Mesendoderm (in vitro differentiated cells): ENCODE data around the gene MAU2.

Experiments
- DNase-seq: peaks from one replicate; pipeline ENCODE4 v3.0.0; 2013
- H2AK5ac ChIP-seq: 2 replicates; pipeline ENCODE4 v1.6.1; 2013; ENCODE audit warnings: low read length, inconsistent platforms
- H2BK120ac ChIP-seq: 2 replicates; pipeline ENCODE4 v1.6.1; 2013; ENCODE audit warnings: low read depth, mild to moderate bottlenecking, low read length, moderate library complexity, mixed read lengths
- H2BK15ac ChIP-seq: replicated peaks from 2 replicates; pipeline ENCODE4 v1.6.1; 2013; ENCODE audit warnings: low read depth, mild to moderate bottlenecking, moderate library complexity
- H2BK5ac ChIP-seq: 2 replicates; pipeline ENCODE4 v1.6.1; 2013; ENCODE audit warnings: low read length, inconsistent platforms
- H3K18ac ChIP-seq: 2 replicates; pipeline ENCODE4 v1.6.1; 2013; ENCODE audit warnings: mild to moderate bottlenecking, low read length, mixed read lengths
- H3K23ac ChIP-seq: one replicate; pipeline ENCODE4 v1.6.1; 2013; ENCODE audit warnings: low read length
- H3K27ac ChIP-seq: 2 replicates; pipeline ENCODE4 v1.5.1; 2013; ENCODE audit warnings: low read depth, mild to moderate bottlenecking, inconsistent platforms, low read length, moderate library complexity
- H3K27me3 ChIP-seq: 2 replicates; pipeline ENCODE4 v1.6.1; 2013; ENCODE audit warnings: low read length, control low read depth, mild to moderate bottlenecking, inconsistent platforms; ENCODE audit not compliant: insufficient read depth, poor library complexity
- H3K36me3 ChIP-seq: 2 replicates; pipeline ENCODE4 v1.6.1; 2013; ENCODE audit warnings: low read length, inconsistent platforms; ENCODE audit not compliant: control insufficient read depth, insufficient read depth
- H3K4ac ChIP-seq: one replicate; pipeline ENCODE4 v1.6.1; 2013; ENCODE audit warnings: low read depth, mild to moderate bottlenecking, low read length, moderate library complexity
- H3K4me1 ChIP-seq: 2 replicates; pipeline ENCODE4 v1.6.1; 2013; ENCODE audit warnings: low read depth, low read length, inconsistent platforms; ENCODE audit not compliant: control insufficient read depth
- H3K4me2 ChIP-seq: 2 replicates; pipeline ENCODE4 v1.6.1; 2013; ENCODE audit warnings: low read length
- H3K4me3 ChIP-seq: 2 replicates; pipeline ENCODE4 v1.5.1; 2013; ENCODE audit warnings: mild to moderate bottlenecking, low read length
- H3K56ac ChIP-seq: one replicate; pipeline ENCODE4 v1.6.1; 2013; ENCODE audit warnings: low read length
- H3K79me1 ChIP-seq: 2 replicates; pipeline ENCODE4 v1.6.1; 2013; ENCODE audit warnings: low read length, inconsistent platforms
- H3K79me2 ChIP-seq: 2 replicates; pipeline ENCODE4 v1.6.1; 2013; ENCODE audit warnings: mild to moderate bottlenecking, low read length; ENCODE audit not compliant: control insufficient read depth, insufficient read depth
- H3K9ac ChIP-seq: 2 replicates; pipeline ENCODE4 v1.6.1; 2013; ENCODE audit warnings: low read length, inconsistent platforms
- H4K5ac ChIP-seq: one replicate; pipeline ENCODE4 v1.6.1; 2013; ENCODE audit warnings: low read length
- H4K8ac ChIP-seq: one replicate; pipeline ENCODE4 v1.6.1; 2013; ENCODE audit warnings: low read depth, mild to moderate bottlenecking, control low read depth, low read length, moderate library complexity
- WGBS: extraction: QIAGEN DNeasy Blood & Tissue Kit; methylation state at CpG from one replicate; pipeline ENCODE4 v1.1.7; 2013; ENCODE audit warnings: low lambda C conversion rate, missing lambda C conversion rate; ENCODE audit not compliant: insufficient coverage; ENCODE audit errors: extremely low coverage; 5-methylcytosine and 5-hydroxymethylcytosine counted together

MAU2 gene

DNA sequence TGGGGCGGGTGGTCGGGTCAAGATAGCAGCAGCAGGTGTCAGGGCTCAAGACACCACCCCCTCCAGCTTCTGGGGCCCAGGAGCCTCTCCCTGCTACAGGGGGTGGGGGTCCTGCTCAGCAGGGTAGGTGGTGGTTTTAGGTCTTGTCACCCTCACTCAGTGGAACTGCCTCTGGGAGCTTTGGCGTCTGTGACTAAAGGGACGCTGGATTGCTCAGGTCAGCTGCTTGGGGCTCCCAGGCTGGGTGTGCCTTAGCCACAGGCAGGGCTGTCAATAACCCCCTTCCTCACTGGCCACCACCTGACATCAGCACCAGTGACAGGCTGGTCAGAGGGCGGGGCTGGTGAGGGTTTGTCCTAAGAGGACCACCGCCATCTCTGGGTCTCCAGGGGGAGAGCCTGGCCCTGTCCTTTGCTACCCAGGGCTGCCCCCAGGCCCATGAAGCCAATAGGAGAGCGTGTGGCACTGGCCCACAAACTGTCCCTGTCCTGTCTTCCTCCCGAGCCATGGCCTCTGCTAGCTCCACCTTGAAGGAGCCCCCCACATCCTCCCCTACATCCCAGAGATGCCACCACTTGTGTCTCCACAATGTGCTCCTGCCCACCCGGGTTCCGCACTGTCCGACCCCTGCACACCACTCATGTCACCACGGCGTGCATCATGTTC, 36.4 kb downstream of the MAU2 start:
- Histone ChIP-seq H3K79me2 (no peaks in the 10 kb centered on the region), H3K18ac (no peak overlapping the region), H4K8ac (no peak overlapping the region), H3K36me3 (peaks cover 3% of the 10 kb centered on the region), H2BK15ac (no peak overlapping the region), H2AK5ac (no peak overlapping the region), H3K27me3 (no peaks in the 10 kb centered on the region), H3K27ac (no peak overlapping the region), H4K5ac (no peak overlapping the region), H3K4me3 (no peak overlapping the region), H3K79me1 (no peaks in the 10 kb centered on the region), H3K4me1 (no peaks in the 10 kb centered on the region), H2BK120ac (no peak overlapping the region), H3K23ac (no peak overlapping the region), H3K4me2 (no peak overlapping the region), H3K56ac (no peak overlapping the region), H2BK5ac (no peak overlapping the region), H3K4ac (no peak overlapping the region), H3K9ac (no peak overlapping the region)
- no CpG with 5 or more reads among the region's 13 CpGs for WGBS
- no peak for DNase-seq

GRCh38 chr19:19361075-19361594, 40.5 kb downstream of the MAU2 start:
- no peak overlapping the region for H3K4ac ChIP-seq
- no peak overlapping the region for H2AK5ac ChIP-seq
- H3K79me2 ChIP-seq, result no peaks in the 10 kb centered on the region
- no peak overlapping the region for H4K8ac ChIP-seq
- H4K5ac ChIP-seq, result peak overlapping the region; percentile 97
- no peak overlapping the region for H2BK5ac ChIP-seq
- no peak overlapping the region for H2BK120ac ChIP-seq
- WGBS, result no CpG with 5 or more reads among the region's 14 CpGs
- peak overlapping the region; percentile 76 for H3K56ac ChIP-seq
- no peaks in the 10 kb centered on the region for H3K4me1 ChIP-seq
- no peaks in the 10 kb centered on the region for H3K27me3 ChIP-seq
- peak overlapping the region; percentile 32 for H3K9ac ChIP-seq
- H3K18ac ChIP-seq, result no peak overlapping the region
- H3K36me3 ChIP-seq, result no peaks in the 10 kb centered on the region
- no peak overlapping the region for H3K4me2 ChIP-seq
- H2BK15ac ChIP-seq, result no peak overlapping the region
- no peak overlapping the region for H3K27ac ChIP-seq
- peak; percentile 92 for DNase-seq
- no peaks in the 10 kb centered on the region for H3K79me1 ChIP-seq
- H3K4me3 ChIP-seq, result no peak overlapping the region
- H3K23ac ChIP-seq, result no peak overlapping the region

DNA sequence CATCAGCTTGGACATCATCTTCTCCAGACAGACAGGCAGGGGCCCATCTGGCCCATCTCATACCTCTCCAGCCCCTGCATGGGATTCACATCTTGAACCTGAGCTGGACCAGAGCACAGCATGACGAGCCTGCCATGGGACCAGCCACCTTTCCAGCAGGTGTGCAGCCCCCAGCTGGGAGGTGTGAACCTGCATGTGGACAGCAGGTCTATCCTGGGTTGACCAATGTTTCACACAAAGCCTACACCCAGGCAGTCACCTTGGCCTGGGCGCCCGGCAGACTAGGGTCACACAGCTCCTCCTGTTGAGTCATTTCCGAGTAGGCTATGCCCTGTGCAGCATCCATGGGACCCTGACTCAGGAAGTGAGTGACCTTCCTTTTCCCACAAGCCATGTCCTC, 41.4 kb downstream of the MAU2 start:
- no peak overlapping the region for H3K27ac ChIP-seq
- H4K5ac ChIP-seq, result no peak overlapping the region
- H3K23ac ChIP-seq, result no peak overlapping the region
- H3K79me2 ChIP-seq, result no peaks in the 10 kb centered on the region
- WGBS, result no CpG with 5 or more reads among the region's 4 CpGs
- H4K8ac ChIP-seq, result no peak overlapping the region
- no peak overlapping the region for H3K9ac ChIP-seq
- H3K4me1 ChIP-seq, result no peaks in the 10 kb centered on the region
- no peak overlapping the region for H3K4ac ChIP-seq
- H3K36me3 ChIP-seq, result no peaks in the 10 kb centered on the region
- H2BK15ac ChIP-seq, result no peak overlapping the region
- H2BK120ac ChIP-seq, result no peak overlapping the region
- H3K18ac ChIP-seq, result no peak overlapping the region
- no peak for DNase-seq
- H3K79me1 ChIP-seq, result no peaks in the 10 kb centered on the region
- H3K27me3 ChIP-seq, result no peaks in the 10 kb centered on the region
- no peak overlapping the region for H3K4me2 ChIP-seq
- H3K4me3 ChIP-seq, result no peak overlapping the region
- no peak overlapping the region for H3K56ac ChIP-seq
- no peak overlapping the region for H2BK5ac ChIP-seq
- no peak overlapping the region for H2AK5ac ChIP-seq

DNA sequence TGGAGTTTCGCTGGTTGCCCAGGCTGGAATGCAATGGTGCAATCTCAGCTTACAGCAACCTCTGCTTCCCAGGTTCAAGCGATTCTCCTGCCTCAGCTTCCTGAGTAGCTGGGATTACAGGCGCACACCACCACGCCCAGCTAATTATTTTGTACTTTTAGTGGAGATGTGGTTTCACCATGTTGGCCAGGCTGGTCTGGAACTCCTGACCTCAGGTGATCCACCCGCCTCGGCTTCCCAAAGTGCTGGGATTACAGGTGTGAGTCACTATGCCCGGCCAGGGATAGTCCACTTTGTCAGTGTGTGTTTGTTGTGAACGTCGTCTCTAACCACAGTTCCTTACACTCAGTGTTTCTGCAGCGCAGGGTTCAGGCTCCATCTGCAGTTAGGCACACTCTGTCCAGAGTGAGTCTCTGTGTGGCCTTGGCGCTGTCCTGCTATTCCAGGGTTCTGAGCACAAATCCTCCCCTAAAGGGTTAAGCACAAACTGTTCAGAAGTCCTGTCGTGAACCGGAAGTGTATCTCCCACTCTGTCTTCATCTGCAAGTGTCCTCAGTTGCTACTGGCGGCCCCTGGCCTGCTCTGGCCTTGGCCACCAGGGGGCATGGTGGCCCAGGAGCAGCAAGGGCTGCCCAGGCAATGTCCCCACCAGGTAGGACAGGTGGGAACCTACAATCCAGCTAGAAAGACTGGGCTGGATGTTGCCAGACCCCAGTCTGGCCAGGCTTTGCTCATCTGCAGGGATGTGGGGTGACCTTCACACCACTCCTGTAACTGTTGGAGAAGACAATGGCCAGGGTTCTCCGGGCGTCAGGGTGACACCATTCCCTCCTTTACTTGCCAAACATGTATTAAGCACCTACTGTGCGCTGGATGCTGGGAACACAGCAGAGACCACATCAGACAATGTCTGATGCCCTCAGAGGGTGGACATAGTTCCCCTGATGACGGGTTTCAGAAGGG, 46.1 kb downstream of the MAU2 start:
- H3K79me2 ChIP-seq, result no peaks in the 10 kb centered on the region
- H3K56ac ChIP-seq, result peak overlapping the region; percentile 88
- peak; percentile 94 for DNase-seq
- no peak overlapping the region for H3K23ac ChIP-seq
- H3K4me1 ChIP-seq, result no peaks in the 10 kb centered on the region
- H2AK5ac ChIP-seq, result no peak overlapping the region
- no peak overlapping the region for H4K5ac ChIP-seq
- no peak overlapping the region for H3K9ac ChIP-seq
- H2BK120ac ChIP-seq, result no peak overlapping the region
- H3K18ac ChIP-seq, result no peak overlapping the region
- no peak overlapping the region for H3K27ac ChIP-seq
- no peak overlapping the region for H2BK15ac ChIP-seq
- H3K4me2 ChIP-seq, result no peak overlapping the region
- H3K36me3 ChIP-seq, result no peaks in the 10 kb centered on the region
- H4K8ac ChIP-seq, result no peak overlapping the region
- H3K4ac ChIP-seq, result no peak overlapping the region
- no peak overlapping the region for H2BK5ac ChIP-seq
- no peaks in the 10 kb centered on the region for H3K27me3 ChIP-seq
- no peaks in the 10 kb centered on the region for H3K79me1 ChIP-seq
- H3K4me3 ChIP-seq, result no peak overlapping the region
- no CpG with 5 or more reads among the region's 18 CpGs for WGBS

DNA sequence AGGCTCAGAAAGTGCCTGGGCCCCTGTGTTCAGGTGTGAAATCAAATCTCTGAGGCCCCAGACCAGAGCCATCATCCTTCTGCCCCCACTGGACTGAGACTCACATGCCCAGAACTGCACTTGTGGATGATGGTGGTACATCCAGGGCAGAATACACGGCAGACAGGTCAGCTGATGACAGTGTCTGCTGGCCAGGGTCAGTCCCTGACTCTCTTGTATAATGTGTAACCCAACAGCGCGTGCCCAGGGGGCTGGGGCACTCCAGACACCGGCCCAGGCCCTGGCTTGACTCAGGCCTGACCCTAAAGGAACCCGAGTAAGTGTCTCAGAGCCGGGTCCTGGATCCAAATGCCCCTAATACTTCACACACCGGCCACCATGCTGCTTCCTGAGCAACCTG, 47.5 kb downstream of the MAU2 start:
- no CpG with 5 or more reads among the region's 7 CpGs for WGBS
- DNase-seq, result no peak

More for the DNA sequence above, 47.5 kb downstream of the MAU2 start:
- Histone ChIP-seq H3K4me3 (no peak overlapping the region), H3K9ac (no peak overlapping the region), H2BK120ac (no peak overlapping the region), H3K56ac (no peak overlapping the region), H3K79me2 (no peaks in the 10 kb centered on the region), H3K79me1 (no peaks in the 10 kb centered on the region), H3K27me3 (no peaks in the 10 kb centered on the region), H3K4me1 (no peaks in the 10 kb centered on the region), H2BK15ac (no peak overlapping the region), H2BK5ac (no peak overlapping the region), H3K18ac (no peak overlapping the region), H3K36me3 (no peaks in the 10 kb centered on the region), H3K23ac (no peak overlapping the region), H3K4ac (no peak overlapping the region), H3K27ac (no peak overlapping the region), H4K8ac (no peak overlapping the region), H2AK5ac (no peak overlapping the region), H3K4me2 (no peak overlapping the region), H4K5ac (no peak overlapping the region)
